ENCODE results near the gene EFCAB5.

EFCAB5 gene

GRCh38 chr17:29958947-29959657 lies 17.7 kb downstream of the EFCAB5 start:
- Histone ChIP-seq H3K36me3 (peaks cover 8% of the 10 kb centered on the region; the same call in 1 of the 2 replicates), H3K4me2 (no peak overlapping the region), H3K4me3 (no peak overlapping the region), H4K20me1 (no peaks in the 10 kb centered on the region), H3K9me3 (peaks cover 21% of the 10 kb centered on the region), H3K27me3 (no peaks in the 10 kb centered on the region), H3K27ac (no peak overlapping the region), H3K4me1 (no peaks in the 10 kb centered on the region), H3K9ac (no peak overlapping the region)
- TF ChIP-seq Cebpa-rat (IDR thresholded peaks at IDR 0.05), result no peak

GRCh38 chr17:29959658-29960337 lies 18.4 kb downstream of the EFCAB5 start:
- no peak overlapping the region for H3K4me3 ChIP-seq
- no peak for TF ChIP-seq Cebpa-rat (IDR thresholded peaks at IDR 0.05)
- H3K27me3 ChIP-seq, result no peaks in the 10 kb centered on the region
- no peaks in the 10 kb centered on the region for H4K20me1 ChIP-seq
- H3K9ac ChIP-seq, result no peak overlapping the region
- H3K4me1 ChIP-seq, result no peaks in the 10 kb centered on the region
- peaks cover 18% of the 10 kb centered on the region for H3K9me3 ChIP-seq
- 0 out of 2 replicates have a peak, but pooled peaks cover 1% of the 10 kb centered on the region for H3K36me3 ChIP-seq
- no peak overlapping the region for H3K27ac ChIP-seq
- H3K4me2 ChIP-seq, result no peak overlapping the region

- no peak for TF ChIP-seq Cebpa-rat (IDR thresholded peaks at IDR 0.05)
- no peaks in the 10 kb centered on the region for H3K27me3 ChIP-seq
- peaks cover 11% of the 10 kb centered on the region for H3K9me3 ChIP-seq
- H3K4me2 ChIP-seq, result no peak overlapping the region
- no peak overlapping the region for H3K27ac ChIP-seq
- no peaks in the 10 kb centered on the region for H3K4me1 ChIP-seq
- H3K9ac ChIP-seq, result no peak overlapping the region
- no peaks in the 10 kb centered on the region for H4K20me1 ChIP-seq
- no peaks in the 10 kb centered on the region for H3K36me3 ChIP-seq
- H3K4me3 ChIP-seq, result no peak overlapping the region
Measured at GRCh38 chr17:29962656-29963055, 21.2 kb downstream of the EFCAB5 start.

- Histone ChIP-seq H3K4me1 (no peaks in the 10 kb centered on the region), H3K9me3 (peaks cover 5% of the 10 kb centered on the region; the same call in 1 of the 2 replicates), H3K27ac (no peak overlapping the region), H3K4me2 (no peak overlapping the region), H4K20me1 (no peaks in the 10 kb centered on the region), H3K36me3 (0 out of 2 replicates have a peak, but pooled peaks cover 7% of the 10 kb centered on the region), H3K27me3 (no peaks in the 10 kb centered on the region), H3K9ac (no peak overlapping the region), H3K4me3 (no peak overlapping the region)
- no peak for TF ChIP-seq Cebpa-rat (IDR thresholded peaks at IDR 0.05)
Measured at GRCh38 chr17:29968271-29968670, 26.8 kb downstream of the EFCAB5 start.

GRCh38 chr17:29972277-29972676 lies 30.8 kb downstream of the EFCAB5 start:
- TF ChIP-seq Cebpa-rat (IDR thresholded peaks at IDR 0.05), result no peak
- H3K36me3 ChIP-seq, result 0 out of 2 replicates have a peak, but pooled peaks cover 7% of the 10 kb centered on the region
- no peaks in the 10 kb centered on the region for H3K27me3 ChIP-seq
- H3K9me3 ChIP-seq, result no peaks in the 10 kb centered on the region
- H3K4me1 ChIP-seq, result no peaks in the 10 kb centered on the region
- no peak overlapping the region for H3K4me3 ChIP-seq
- H3K27ac ChIP-seq, result no peak overlapping the region
- no peak overlapping the region for H3K9ac ChIP-seq
- no peak overlapping the region for H3K4me2 ChIP-seq
- H4K20me1 ChIP-seq, result no peaks in the 10 kb centered on the region

- H3K9ac ChIP-seq, result no peak overlapping the region
- H3K27ac ChIP-seq, result no peak overlapping the region
- H3K27me3 ChIP-seq, result no peaks in the 10 kb centered on the region
- H3K4me2 ChIP-seq, result no peak overlapping the region
- H4K20me1 ChIP-seq, result no peaks in the 10 kb centered on the region
- H3K4me3 ChIP-seq, result no peak overlapping the region
- no peaks in the 10 kb centered on the region for H3K4me1 ChIP-seq
- 0 out of 2 replicates have a peak, but pooled peaks cover 7% of the 10 kb centered on the region for H3K36me3 ChIP-seq
- TF ChIP-seq Cebpa-rat (IDR thresholded peaks at IDR 0.05), result no peak
- no peaks in the 10 kb centered on the region for H3K9me3 ChIP-seq
Measured at GRCh38 chr17:29973005-29973404, 31.6 kb downstream of the EFCAB5 start.

GRCh38 chr17:29977836-29978235 lies 36.4 kb downstream of the EFCAB5 start:
- Histone ChIP-seq H3K4me3 (no peak overlapping the region), H3K9me3 (no peaks in the 10 kb centered on the region), H3K27ac (no peak overlapping the region), H3K4me2 (no peak overlapping the region), H3K9ac (no peak overlapping the region), H3K27me3 (no peaks in the 10 kb centered on the region), H4K20me1 (no peaks in the 10 kb centered on the region), H3K4me1 (no peaks in the 10 kb centered on the region), H3K36me3 (0 out of 2 replicates have a peak, but pooled peaks cover under 1% of the 10 kb centered on the region)
- no peak for TF ChIP-seq Cebpa-rat (IDR thresholded peaks at IDR 0.05)

GRCh38 chr17:29980261-29980660 lies 38.8 kb downstream of the EFCAB5 start:
- H3K4me3 ChIP-seq, result no peak overlapping the region
- H3K36me3 ChIP-seq, result no peaks in the 10 kb centered on the region
- no peaks in the 10 kb centered on the region for H3K4me1 ChIP-seq
- no peak overlapping the region for H3K4me2 ChIP-seq
- H3K27me3 ChIP-seq, result no peaks in the 10 kb centered on the region
- no peaks in the 10 kb centered on the region for H4K20me1 ChIP-seq
- H3K9me3 ChIP-seq, result peaks cover 4% of the 10 kb centered on the region
- no peak overlapping the region for H3K9ac ChIP-seq
- TF ChIP-seq Cebpa-rat (IDR thresholded peaks at IDR 0.05), result no peak
- no peak overlapping the region for H3K27ac ChIP-seq

GRCh38 chr17:29982991-29983653 lies 41.7 kb downstream of the EFCAB5 start:
- no peak for TF ChIP-seq Cebpa-rat (IDR thresholded peaks at IDR 0.05)
- no peaks in the 10 kb centered on the region for H4K20me1 ChIP-seq
- no peaks in the 10 kb centered on the region for H3K4me1 ChIP-seq
- no peak overlapping the region for H3K4me3 ChIP-seq
- H3K27me3 ChIP-seq, result no peaks in the 10 kb centered on the region
- H3K4me2 ChIP-seq, result no peak overlapping the region
- peaks cover 20% of the 10 kb centered on the region for H3K9me3 ChIP-seq
- H3K36me3 ChIP-seq, result no peaks in the 10 kb centered on the region
- no peak overlapping the region for H3K27ac ChIP-seq
- no peak overlapping the region for H3K9ac ChIP-seq

GRCh38 chr17:29996458-29996857 lies 55.0 kb downstream of the EFCAB5 start:
- no peak for TF ChIP-seq Cebpa-rat (IDR thresholded peaks at IDR 0.05)
- H3K9me3 ChIP-seq, result peaks cover 13% of the 10 kb centered on the region

More at GRCh38 chr17:29996458-29996857, 55.0 kb downstream of the EFCAB5 start:
- no peak overlapping the region for H3K4me2 ChIP-seq
- H3K27ac ChIP-seq, result no peak overlapping the region
- no peaks in the 10 kb centered on the region for H4K20me1 ChIP-seq
- H3K27me3 ChIP-seq, result no peaks in the 10 kb centered on the region
- H3K4me3 ChIP-seq, result no peak overlapping the region
- H3K9ac ChIP-seq, result no peak overlapping the region
- H3K36me3 ChIP-seq, result no peaks in the 10 kb centered on the region
- no peaks in the 10 kb centered on the region for H3K4me1 ChIP-seq
